GM10248 (cell line): ENCODE results near the gene DNPEP.

Experiments used
- CTCF ChIA-PET: fragments of 300-600 bp; sonication (Branson Sonifier 250); formaldehyde crosslinking; extraction: SDS; loops from one replicate; lab custom pipeline; 2021; ENCODE audit warnings: antibody characterized with exemption; lab: Yijun Ruan, JAX
- POLR2A ChIA-PET: fragments of 350-650 bp; sonication (Branson Sonifier 250); formaldehyde crosslinking; extraction: SDS; loops from one replicate; lab custom pipeline; 2020; ENCODE audit warnings: antibody characterized with exemption; lab: Yijun Ruan, JAX
- DNase-seq: peaks from one replicate; pipeline ENCODE4 v3.0.0; 2012; ENCODE audit errors: extremely low spot score
- CTCF ChIP-seq: IDR thresholded peaks from 2 replicates; pipeline ENCODE4 v1.5.1; 2012; ENCODE audit warnings: mild to moderate bottlenecking, low read depth; ENCODE audit errors: extremely low read depth, missing control alignments, control extremely low read depth

DNPEP gene

GRCh38 chr2:219350215-219350614 is 37.5 kb downstream of the DNPEP start:
- TF ChIP-seq CTCF, result no peak
- ChIA-PET CTCF (interaction anchor here (1.1 to 3.3 kb wide), 4 partner anchors 11 to 195 kb away, joined by 3 to 18 read pairs (median 6); no protein-coding TSS in a partner anchor), POLR2A (no interaction called here)
- no peak for DNase-seq

GRCh38 chr2:219344751-219345430 is 42.8 kb downstream of the DNPEP start:
- ChIA-PET CTCF (interaction anchor here (0.9 to 5.0 kb wide), 5 partner anchors 8 to 315 kb away, joined by 3 to 26 read pairs (median 4); no protein-coding TSS in a partner anchor), POLR2A (no interaction called here)
- no peak for DNase-seq
- TF ChIP-seq CTCF, result no peak

- ChIA-PET POLR2A (no interaction called here), CTCF (interaction anchor here (0.8 to 1.8 kb wide), 4 partner anchors 10 to 176 kb away, joined by 3 to 8 read pairs (median 4); no protein-coding TSS in a partner anchor)
- no peak for DNase-seq
- no peak for TF ChIP-seq CTCF
Measured at GRCh38 chr2:219335373-219335786, 52.3 kb downstream of the DNPEP start.

GRCh38 chr2:219334076-219334475 is 53.6 kb downstream of the DNPEP start:
- ChIA-PET CTCF (interaction anchor here (1.2 kb wide), 2 partner anchors 35 to 39 kb away, joined by 4 to 5 read pairs; no protein-coding TSS in a partner anchor), POLR2A (no interaction called here)
- DNase-seq, result no peak
- TF ChIP-seq CTCF, result no peak

GRCh38 chr2:219332542-219332941 is 55.2 kb downstream of the DNPEP start, which contains the start of gene RESP18:
TSS of gene RESP18 (minus strand) at chr2:219332744.
- no peak for TF ChIP-seq CTCF
- POLR2A ChIA-PET, result no interaction called here
- CTCF ChIA-PET, result interaction anchor here (0.9 kb wide), 1 partner anchor 133 kb away, joined by 3 read pairs; no protein-coding TSS in a partner anchor
- DNase-seq, result no peak

GRCh38 chr2:219331560-219332213 is 56.0 kb downstream of the DNPEP start:
- POLR2A ChIA-PET, result no interaction called here
- CTCF ChIA-PET, result no interaction called here
- no peak for TF ChIP-seq CTCF
- no peak for DNase-seq
